Measurements from ENCODE around the gene ANKRD6.
A peak's percentile ranks its signal among the peaks of the same experiment; 100 is the strongest.

ANKRD6 gene

GRCh38 chr6:89566008-89566800 is 133.3 kb downstream of the ANKRD6 start:
- DNase-seq = no peak

GRCh38 chr6:89566930-89567629 is 134.1 kb downstream of the ANKRD6 start:
- DNase-seq = peak; percentile 26

GRCh38 chr6:89567630-89568390 is 134.9 kb downstream of the ANKRD6 start:
- DNase-seq = no peak

GRCh38 chr6:89574910-89575561 is 142.1 kb downstream of the ANKRD6 start:
- no peak for DNase-seq

- DNase-seq = no peak
Measured at GRCh38 chr6:89575562-89575960, 142.6 kb downstream of the ANKRD6 start.

- DNase-seq = peak; percentile 28
Measured at GRCh38 chr6:89580997-89581666, 148.2 kb downstream of the ANKRD6 start.

GRCh38 chr6:89581689-89582088 is 148.7 kb downstream of the ANKRD6 start:
- peak; percentile 89 for DNase-seq

GRCh38 chr6:89582669-89583325 is 149.8 kb downstream of the ANKRD6 start:
- peak; percentile 23 for DNase-seq

- no peak for DNase-seq
Measured at GRCh38 chr6:89583559-89583958, 150.6 kb downstream of the ANKRD6 start.

- DNase-seq = no peak
Measured at GRCh38 chr6:89584539-89584938, 151.6 kb downstream of the ANKRD6 start.

- no peak for DNase-seq
Measured at GRCh38 chr6:89585154-89585553, 152.2 kb downstream of the ANKRD6 start.

- no peak for DNase-seq
Measured at GRCh38 chr6:89589297-89590025, 156.5 kb downstream of the ANKRD6 start.

- no peak for DNase-seq
Measured at GRCh38 chr6:89590133-89590532, 157.2 kb downstream of the ANKRD6 start.

GRCh38 chr6:89591745-89592144 is 158.8 kb downstream of the ANKRD6 start:
- no peak for DNase-seq

- DNase-seq = peak; percentile 40
Measured at GRCh38 chr6:89596056-89596455, 163.1 kb downstream of the ANKRD6 start.

- DNase-seq = no peak
Measured at GRCh38 chr6:89596484-89596883, 163.5 kb downstream of the ANKRD6 start.

GRCh38 chr6:89597372-89597771 is 164.4 kb downstream of the ANKRD6 start:
- DNase-seq = no peak

GRCh38 chr6:89597988-89598387 is 165.0 kb downstream of the ANKRD6 start:
- DNase-seq = peak; percentile 61

GRCh38 chr6:89599727-89600126 is 166.8 kb downstream of the ANKRD6 start:
- no peak for DNase-seq

- DNase-seq = no peak
Measured at GRCh38 chr6:89602166-89602565, 169.2 kb downstream of the ANKRD6 start.

GRCh38 chr6:89604653-89605052 is 171.7 kb downstream of the ANKRD6 start:
- DNase-seq = no peak
